ENCODE data around the gene EXOC4.

DNA sequence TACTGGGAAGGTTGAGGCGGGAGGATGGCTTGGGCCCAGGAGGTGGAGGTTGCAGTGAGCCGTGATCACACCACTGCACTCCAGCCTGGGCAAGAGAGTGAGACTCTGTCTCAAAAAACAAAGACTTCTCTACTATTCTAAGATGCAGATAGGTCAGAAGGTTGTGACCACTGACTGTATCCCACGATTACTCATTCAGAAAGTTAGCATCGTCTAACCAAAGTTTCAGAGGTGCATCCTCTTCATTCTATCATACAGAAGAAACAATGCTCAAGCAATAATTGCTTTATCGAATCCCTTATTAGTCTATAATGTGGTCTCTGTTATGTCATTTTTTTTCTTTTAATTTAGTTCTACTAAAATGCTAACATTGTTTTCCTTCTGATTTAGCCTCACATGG lies 525.6 kb downstream of the EXOC4 start:
- TF ChIP-seq POLR2AphosphoS5 (IDR thresholded peaks at IDR 0.05; ENCODE audit: insufficient read depth, low read depth, low read length), result no peak
- TF ChIP-seq EZH2 (IDR thresholded peaks at IDR 0.05; ENCODE audit: borderline replicate concordance, low read depth, low read length, severe bottlenecking), result no peak
- TF ChIP-seq, protein P1, sequence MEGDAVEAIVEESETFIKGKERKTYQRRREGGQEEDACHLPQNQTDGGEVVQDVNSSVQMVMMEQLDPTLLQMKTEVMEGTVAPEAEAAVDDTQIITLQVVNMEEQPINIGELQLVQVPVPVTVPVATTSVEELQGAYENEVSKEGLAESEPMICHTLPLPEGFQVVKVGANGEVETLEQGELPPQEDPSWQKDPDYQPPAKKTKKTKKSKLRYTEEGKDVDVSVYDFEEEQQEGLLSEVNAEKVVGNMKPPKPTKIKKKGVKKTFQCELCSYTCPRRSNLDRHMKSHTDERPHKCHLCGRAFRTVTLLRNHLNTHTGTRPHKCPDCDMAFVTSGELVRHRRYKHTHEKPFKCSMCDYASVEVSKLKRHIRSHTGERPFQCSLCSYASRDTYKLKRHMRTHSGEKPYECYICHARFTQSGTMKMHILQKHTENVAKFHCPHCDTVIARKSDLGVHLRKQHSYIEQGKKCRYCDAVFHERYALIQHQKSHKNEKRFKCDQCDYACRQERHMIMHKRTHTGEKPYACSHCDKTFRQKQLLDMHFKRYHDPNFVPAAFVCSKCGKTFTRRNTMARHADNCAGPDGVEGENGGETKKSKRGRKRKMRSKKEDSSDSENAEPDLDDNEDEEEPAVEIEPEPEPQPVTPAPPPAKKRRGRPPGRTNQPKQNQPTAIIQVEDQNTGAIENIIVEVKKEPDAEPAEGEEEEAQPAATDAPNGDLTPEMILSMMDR (IDR thresholded peaks at IDR 0.05; ENCODE audit: extremely low read depth in 1 of 2, insufficient read depth in 1 of 2, low read depth in 1 of 2, low read length in 2 of 2), result no peak
- TF ChIP-seq POLR2A (IDR thresholded peaks at IDR 0.05; ENCODE audit: low read depth, low read length), result no peak
